ENCODE data around the gene CLCF1.

- TF ChIP-seq, protein P1, sequence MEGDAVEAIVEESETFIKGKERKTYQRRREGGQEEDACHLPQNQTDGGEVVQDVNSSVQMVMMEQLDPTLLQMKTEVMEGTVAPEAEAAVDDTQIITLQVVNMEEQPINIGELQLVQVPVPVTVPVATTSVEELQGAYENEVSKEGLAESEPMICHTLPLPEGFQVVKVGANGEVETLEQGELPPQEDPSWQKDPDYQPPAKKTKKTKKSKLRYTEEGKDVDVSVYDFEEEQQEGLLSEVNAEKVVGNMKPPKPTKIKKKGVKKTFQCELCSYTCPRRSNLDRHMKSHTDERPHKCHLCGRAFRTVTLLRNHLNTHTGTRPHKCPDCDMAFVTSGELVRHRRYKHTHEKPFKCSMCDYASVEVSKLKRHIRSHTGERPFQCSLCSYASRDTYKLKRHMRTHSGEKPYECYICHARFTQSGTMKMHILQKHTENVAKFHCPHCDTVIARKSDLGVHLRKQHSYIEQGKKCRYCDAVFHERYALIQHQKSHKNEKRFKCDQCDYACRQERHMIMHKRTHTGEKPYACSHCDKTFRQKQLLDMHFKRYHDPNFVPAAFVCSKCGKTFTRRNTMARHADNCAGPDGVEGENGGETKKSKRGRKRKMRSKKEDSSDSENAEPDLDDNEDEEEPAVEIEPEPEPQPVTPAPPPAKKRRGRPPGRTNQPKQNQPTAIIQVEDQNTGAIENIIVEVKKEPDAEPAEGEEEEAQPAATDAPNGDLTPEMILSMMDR (IDR thresholded peaks at IDR 0.05; ENCODE audit: low read length), result no peak
- TF ChIP-seq EZH2 (IDR thresholded peaks at IDR 0.05; ENCODE audit: borderline replicate concordance, low read length), result no peak
Measured at GRCh38 chr11:67369801-67370284, 3.6 kb downstream of the CLCF1 start.

Measured in OCI-LY1 (cell line).